Epithelial cell of prostate (primary cell): ENCODE results near the gene PDS5B.
"Not testable (repeated sequence)": the region's sequence is repeated elsewhere in the genome, so short reads cannot be mapped to it uniquely, and the experiment has no call there.

Experiments
- DNase-seq: peaks from one replicate; pipeline ENCODE4 v3.0.0-alpha.2; 2011; ENCODE audit warnings: low read depth, low spot score
- H3K27ac ChIP-seq: fragments of 450-650 bp; 2 replicates; pipeline ENCODE4 v1.5.1; 2017; ENCODE audit warnings: mild to moderate bottlenecking

PDS5B gene, protein sequence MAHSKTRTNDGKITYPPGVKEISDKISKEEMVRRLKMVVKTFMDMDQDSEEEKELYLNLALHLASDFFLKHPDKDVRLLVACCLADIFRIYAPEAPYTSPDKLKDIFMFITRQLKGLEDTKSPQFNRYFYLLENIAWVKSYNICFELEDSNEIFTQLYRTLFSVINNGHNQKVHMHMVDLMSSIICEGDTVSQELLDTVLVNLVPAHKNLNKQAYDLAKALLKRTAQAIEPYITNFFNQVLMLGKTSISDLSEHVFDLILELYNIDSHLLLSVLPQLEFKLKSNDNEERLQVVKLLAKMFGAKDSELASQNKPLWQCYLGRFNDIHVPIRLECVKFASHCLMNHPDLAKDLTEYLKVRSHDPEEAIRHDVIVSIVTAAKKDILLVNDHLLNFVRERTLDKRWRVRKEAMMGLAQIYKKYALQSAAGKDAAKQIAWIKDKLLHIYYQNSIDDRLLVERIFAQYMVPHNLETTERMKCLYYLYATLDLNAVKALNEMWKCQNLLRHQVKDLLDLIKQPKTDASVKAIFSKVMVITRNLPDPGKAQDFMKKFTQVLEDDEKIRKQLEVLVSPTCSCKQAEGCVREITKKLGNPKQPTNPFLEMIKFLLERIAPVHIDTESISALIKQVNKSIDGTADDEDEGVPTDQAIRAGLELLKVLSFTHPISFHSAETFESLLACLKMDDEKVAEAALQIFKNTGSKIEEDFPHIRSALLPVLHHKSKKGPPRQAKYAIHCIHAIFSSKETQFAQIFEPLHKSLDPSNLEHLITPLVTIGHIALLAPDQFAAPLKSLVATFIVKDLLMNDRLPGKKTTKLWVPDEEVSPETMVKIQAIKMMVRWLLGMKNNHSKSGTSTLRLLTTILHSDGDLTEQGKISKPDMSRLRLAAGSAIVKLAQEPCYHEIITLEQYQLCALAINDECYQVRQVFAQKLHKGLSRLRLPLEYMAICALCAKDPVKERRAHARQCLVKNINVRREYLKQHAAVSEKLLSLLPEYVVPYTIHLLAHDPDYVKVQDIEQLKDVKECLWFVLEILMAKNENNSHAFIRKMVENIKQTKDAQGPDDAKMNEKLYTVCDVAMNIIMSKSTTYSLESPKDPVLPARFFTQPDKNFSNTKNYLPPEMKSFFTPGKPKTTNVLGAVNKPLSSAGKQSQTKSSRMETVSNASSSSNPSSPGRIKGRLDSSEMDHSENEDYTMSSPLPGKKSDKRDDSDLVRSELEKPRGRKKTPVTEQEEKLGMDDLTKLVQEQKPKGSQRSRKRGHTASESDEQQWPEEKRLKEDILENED (N-terminal part only)

GRCh38 chr13:32586080-32586900, at the start of gene PDS5B:
Gene PDS5B (plus strand): TSS chr13:32586452. CDS start chr13:32648773, 62,321 bp downstream.
- peak within 1 kb of the TSS; percentile 83 for H3K27ac ChIP-seq
- DNase-seq = peak; percentile 65

GRCh38 chr13:32537580-32538142, 48.6 kb upstream of the PDS5B start:
- H3K27ac ChIP-seq = peak overlapping the region; percentile 83
- DNase-seq = no peak

DNA sequence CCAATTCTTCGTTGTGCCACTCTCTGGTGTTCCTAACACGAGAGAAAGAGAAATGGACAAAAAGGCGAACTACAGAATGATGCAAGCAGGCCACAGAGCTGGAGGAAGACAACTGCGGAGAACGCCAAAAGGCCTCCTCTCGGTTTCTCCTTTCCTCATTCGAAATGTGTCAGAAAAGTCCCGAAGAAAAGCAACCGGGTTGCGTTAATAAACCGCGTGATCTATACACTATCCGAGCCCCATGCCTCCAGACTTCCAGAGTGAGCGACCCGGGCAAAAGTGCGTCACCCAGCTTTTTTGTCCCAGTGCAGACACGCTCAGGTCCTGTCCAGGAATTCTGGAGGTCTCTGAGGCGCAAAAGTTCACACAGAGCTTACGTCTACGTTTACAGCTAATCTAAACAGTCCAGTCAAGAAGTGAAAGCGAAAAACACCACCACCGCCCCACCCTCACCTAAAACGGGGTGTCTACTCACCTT, 48.1 kb upstream of the PDS5B start:
- DNase-seq = peak; percentile 10
- peak overlapping the region; percentile 83 for H3K27ac ChIP-seq

DNA sequence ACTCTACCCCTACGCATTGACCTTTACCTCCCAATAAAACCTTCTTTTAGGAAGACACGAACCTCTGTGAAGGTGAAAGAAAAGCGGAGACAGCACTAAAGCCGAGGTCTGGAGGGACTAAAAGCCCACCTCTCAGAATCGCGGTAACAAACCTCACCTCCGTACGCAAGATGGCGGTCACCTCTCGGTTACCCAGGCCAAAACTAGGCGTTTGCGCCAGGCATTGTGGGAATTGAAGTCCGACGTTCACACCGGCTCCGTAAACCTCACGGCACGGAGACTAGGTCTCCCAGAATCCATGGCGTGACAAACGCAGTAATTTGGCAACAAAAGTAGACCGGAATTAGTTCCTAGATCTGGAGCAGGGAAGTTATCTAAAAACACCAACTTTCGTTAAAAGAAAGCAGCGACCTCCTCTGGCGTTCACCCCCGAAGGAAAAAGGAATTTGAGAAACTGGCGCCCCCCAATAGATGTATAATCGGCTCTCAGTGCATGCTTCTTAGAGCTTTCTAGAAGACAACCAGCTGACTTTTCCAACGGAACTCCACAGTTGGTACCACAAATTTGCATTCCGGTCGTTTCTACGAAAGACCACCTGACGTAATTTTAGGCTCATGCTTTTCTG, 47.5 kb upstream of the PDS5B start, which contains the start of gene N4BP2L2:
Gene N4BP2L2, minus strand, starts transcription at position 175 of the 626 bp plus-strand sequence. CDS start 1,768 bp downstream, outside the sequence.
- H3K27ac ChIP-seq = peak within 1 kb of the TSS; percentile 83

GRCh38 chr13:32542221-32542620, 44.0 kb upstream of the PDS5B start:
- no peak overlapping the region for H3K27ac ChIP-seq
- DNase-seq = no peak

More for the DNA sequence above, 47.5 kb upstream of the PDS5B start, which contains the start of gene N4BP2L2:
- DNase-seq = peak; percentile 68

GRCh38 chr13:32545083-32545482, 41.2 kb upstream of the PDS5B start:
- no peak for DNase-seq
- no peak overlapping the region for H3K27ac ChIP-seq

GRCh38 chr13:32548837-32549236, 37.4 kb upstream of the PDS5B start:
- H3K27ac ChIP-seq = no peak overlapping the region
- DNase-seq = no peak

- no peak overlapping the region for H3K27ac ChIP-seq
- no peak for DNase-seq
Measured at GRCh38 chr13:32549788-32550187, 36.5 kb upstream of the PDS5B start.

GRCh38 chr13:32553720-32554119, 32.5 kb upstream of the PDS5B start:
- no peak overlapping the region for H3K27ac ChIP-seq
- DNase-seq = no peak

- no peak for DNase-seq
- H3K27ac ChIP-seq = no peak overlapping the region
Measured at GRCh38 chr13:32555613-32556012, 30.6 kb upstream of the PDS5B start.

GRCh38 chr13:32560842-32561241, 25.4 kb upstream of the PDS5B start:
- H3K27ac ChIP-seq, DNase-seq: not testable (repeated sequence)

DNA sequence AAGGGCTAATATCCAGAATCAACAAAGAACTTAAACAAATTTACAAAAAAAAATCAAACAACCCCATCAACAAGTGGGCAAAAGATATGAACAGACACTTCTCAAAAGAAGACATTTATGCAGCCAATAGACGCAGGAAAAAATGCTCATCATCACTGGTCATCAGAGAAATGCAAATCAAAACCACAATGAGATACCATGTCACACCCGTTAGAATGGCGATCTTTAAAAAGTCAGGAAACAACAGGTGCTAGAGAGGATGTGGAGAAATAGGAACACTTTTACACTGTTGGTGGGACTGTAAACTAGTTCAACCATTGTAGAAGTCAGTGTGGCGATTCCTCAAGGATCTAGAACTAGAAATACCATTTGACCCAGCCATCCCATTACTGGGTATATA, 10.6 kb upstream of the PDS5B start:
- not testable (repeated sequence) for DNase-seq, H3K27ac ChIP-seq

DNA sequence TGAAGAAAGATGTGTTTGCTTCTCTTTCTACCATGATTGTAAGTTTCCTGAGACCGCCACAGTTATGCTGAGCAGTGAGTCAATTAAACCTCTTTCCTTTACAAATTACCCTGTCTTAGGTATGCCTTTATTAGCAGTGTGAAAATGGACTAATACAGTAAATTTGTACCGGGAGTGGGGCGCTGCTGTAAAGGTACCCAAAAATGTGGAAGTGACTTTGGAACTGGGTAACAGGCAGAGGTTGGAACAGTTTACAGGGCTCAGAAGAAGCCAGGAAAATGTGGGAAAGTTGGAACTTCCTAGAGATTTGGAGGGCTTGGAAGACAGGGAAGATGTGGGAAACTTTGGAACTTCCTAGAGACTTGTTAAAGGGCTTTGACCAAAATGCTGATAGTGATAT, 9.2 kb upstream of the PDS5B start:
- no peak overlapping the region for H3K27ac ChIP-seq
- no peak for DNase-seq

DNA sequence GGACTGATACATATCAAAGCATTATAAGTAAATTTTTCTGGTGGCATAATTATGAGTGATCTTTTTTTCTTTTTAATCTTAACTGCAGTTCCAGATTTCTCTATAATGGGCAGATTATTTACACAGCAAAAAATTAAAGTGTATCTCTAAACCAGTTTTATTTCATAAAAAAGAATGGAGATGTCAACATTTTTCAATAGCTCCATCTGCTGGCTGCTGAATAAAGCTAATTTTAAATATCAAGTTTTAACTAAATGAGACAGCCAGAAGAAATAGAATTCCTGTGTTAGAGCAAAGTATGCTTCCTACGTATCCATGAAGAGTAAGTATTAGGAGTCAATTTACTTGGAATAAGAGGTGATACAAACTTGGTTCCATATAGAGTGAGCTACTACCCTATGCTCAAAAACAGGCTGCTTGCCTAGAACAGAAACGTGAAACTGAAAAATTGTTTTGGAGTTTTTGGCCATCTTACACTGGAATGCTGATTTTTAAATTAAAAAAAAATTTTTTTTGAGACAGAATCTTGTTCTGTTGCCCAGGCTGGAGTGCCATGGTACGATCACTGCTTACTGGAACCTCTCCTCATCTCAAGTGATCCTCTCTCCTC, 5.0 kb upstream of the PDS5B start:
- no peak overlapping the region for H3K27ac ChIP-seq
- DNase-seq = no peak

DNA sequence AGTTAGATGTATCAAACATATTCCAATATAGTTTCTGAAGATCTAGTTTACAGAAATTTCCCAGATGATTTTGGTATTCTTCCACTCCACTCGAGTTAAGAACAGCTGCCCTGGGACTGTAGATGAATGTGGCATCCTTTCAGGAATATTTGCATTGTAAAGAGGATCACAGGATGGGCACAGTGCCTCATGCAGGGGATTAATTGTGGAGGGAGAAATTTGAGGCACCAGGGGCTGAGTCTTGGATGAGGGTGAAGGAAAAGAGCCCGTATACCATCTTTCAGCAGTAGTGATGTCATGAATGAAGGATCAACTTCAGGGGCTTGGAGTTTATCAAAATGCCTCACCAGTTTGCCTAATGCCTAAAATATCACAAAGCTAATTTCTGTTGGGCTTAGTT, 4.0 kb upstream of the PDS5B start:
- no peak for DNase-seq

GRCh38 chr13:32582991-32583390, 3.3 kb upstream of the PDS5B start:
- DNase-seq = no peak

More for the DNA sequence above, 4.0 kb upstream of the PDS5B start:
- no peak overlapping the region for H3K27ac ChIP-seq

DNA sequence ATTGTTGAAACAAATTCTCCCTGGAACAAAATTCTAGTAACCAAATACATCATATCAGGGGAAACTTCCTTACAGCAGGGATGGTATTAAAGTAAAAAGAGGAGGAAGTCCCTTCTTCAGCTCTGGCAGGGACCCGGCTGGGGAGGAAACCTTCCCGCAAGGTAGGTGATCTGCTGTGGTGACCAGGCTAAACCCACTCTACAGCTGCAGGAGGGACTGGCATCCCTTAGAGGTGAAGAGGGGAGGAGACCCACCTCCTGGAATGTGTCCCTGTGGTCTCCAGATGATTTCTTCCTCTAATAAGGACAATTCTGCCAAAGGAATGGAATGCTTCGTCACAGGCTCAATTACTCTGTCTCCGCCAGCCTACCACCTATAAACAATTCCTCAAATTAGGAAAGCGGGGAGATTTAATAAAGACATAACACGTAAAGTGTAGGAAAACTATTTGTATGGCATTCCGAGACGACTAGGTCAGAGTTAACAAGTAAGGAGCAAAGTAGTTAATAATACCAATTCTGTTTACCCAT, 637 bp upstream of the PDS5B start:
- no peak overlapping the region for H3K27ac ChIP-seq
- no peak for DNase-seq

More at GRCh38 chr13:32582991-32583390, 3.3 kb upstream of the PDS5B start:
- no peak overlapping the region for H3K27ac ChIP-seq
